Peyer's patch (tissue), 4 donors: ENCODE results near the gene DAAM1. TPM values are rescaled to one million over a fixed set of nuclear protein-coding genes. Genes with fewer than 3 reads are reported as not detected.
A peak's percentile ranks its signal among the peaks of the same experiment; 100 is the strongest.

ENCODE experiments used
- DNase-seq, 3 donors: peaks; one replicate each; pipeline ENCODE4 v3.0.0-alpha.2; 2017 to 2019
- H3K27ac ChIP-seq, 4 donors: fragments of 200-600 bp; sonication (generic); one replicate each; pipeline ENCODE4 v1.5.1; 2016 to 2019
- H3K27me3 ChIP-seq, 2 donors: fragments of 200-600 bp; sonication (generic); one replicate each; pipeline ENCODE4 v1.5.1; 2019
- H3K36me3 ChIP-seq, 3 donors: fragments of 200-600 bp; sonication (generic); one replicate each; pipeline ENCODE4 v1.5.1; 2016 to 2019
- H3K4me1 ChIP-seq, 4 donors: fragments of 200-600 bp; sonication (generic); one replicate each; pipeline ENCODE4 v1.5.1; 2016 to 2019
- H3K4me3 ChIP-seq, 4 donors: fragments of 200-600 bp; sonication (generic); 1 replicate in 3 of 4; 2 replicates in 1 of 4; pipeline ENCODE4 v1.5.1; 2016 to 2019; ENCODE audit warnings: mild to moderate bottlenecking in 1 of 4
- H3K9me3 ChIP-seq, 4 donors: fragments of 200-600 bp; sonication (generic); one replicate each; pipeline ENCODE4 v1.5.1; 2016 to 2019; ENCODE audit warnings: mild to moderate bottlenecking in 1 of 4
- CTCF ChIP-seq, 6 experiments: fragments of 450-650 bp in 4 of 6; fragments of 200-600 bp in 2 of 6; sonication (generic) in 1 of 6; IDR thresholded peaks; one replicate each; pipeline ENCODE4 v1.5.1; 2017 to 2019; ENCODE audit warnings: antibody characterized with exemption in 6 of 6, mild to moderate bottlenecking in 3 of 6, moderate library complexity in 1 of 6
- POLR2A ChIP-seq, 2 donors: fragments of 450-650 bp; IDR thresholded peaks; one replicate each; pipeline ENCODE4 v1.5.1; 2017; ENCODE audit warnings: antibody characterized with exemption in 2 of 2, mild to moderate bottlenecking in 2 of 2, moderate library complexity in 2 of 2
- total RNA-seq, 4 donors: library from RNA; depleted of rRNA; stranded (reverse); fragments of >200 nt; gene quantifications; one replicate each; pipeline ENCODE4 v1.1.0, GENCODE V29; 2016

The DAAM1 gene
- total RNA-seq, 4 donors from 2014 or later: 17.7 to 110 (median 61.7) TPM

- Histone ChIP-seq H3K27ac (peak overlapping the region in 3 of 4 donors; percentile 43 to 70 (median 63)), H3K9me3 (no peaks in the 10 kb centered on the region), H3K27me3 (no peaks in the 10 kb centered on the region), H3K4me3 (no peak overlapping the region), H3K36me3 (peaks cover 0 to 15% (median 0%) of the 10 kb centered on the region in 3 donors), H3K4me1 (peaks cover 0 to 34% (median 0%) of the 10 kb centered on the region in 4 donors)
- DNase-seq: peak in 2 of 3 donors; percentile 82 to 84
- TF ChIP-seq CTCF (IDR thresholded peaks at IDR 0.05): peak in 1 of 6 experiments; percentile 2
- TF ChIP-seq POLR2A (IDR thresholded peaks at IDR 0.05): no peak
Observed at GRCh38 chr14:59360923-59361794, 172.7 kb downstream of the DAAM1 start.

GRCh38 chr14:59362513-59362912, 174.0 kb downstream of the DAAM1 start:
- H3K27ac ChIP-seq: no peak overlapping the region

GRCh38 chr14:59363531-59364226, 175.2 kb downstream of the DAAM1 start:
- H3K4me3 ChIP-seq: no peak overlapping the region
- peaks cover 0 to 21% (median 0%) of the 10 kb centered on the region in 3 donors for H3K36me3 ChIP-seq
- no peaks in the 10 kb centered on the region for H3K27me3 ChIP-seq
- H3K9me3 ChIP-seq: no peaks in the 10 kb centered on the region
- no peak overlapping the region for H3K27ac ChIP-seq
- TF ChIP-seq POLR2A (IDR thresholded peaks at IDR 0.05) (no peak), CTCF (IDR thresholded peaks at IDR 0.05) (no peak)
- peaks cover 0 to 27% (median 0%) of the 10 kb centered on the region in 4 donors for H3K4me1 ChIP-seq
- no peak for DNase-seq

More at GRCh38 chr14:59362513-59362912, 174.0 kb downstream of the DAAM1 start:
- DNase-seq: no peak
- Histone ChIP-seq H3K27me3 (no peaks in the 10 kb centered on the region), H3K4me1 (peaks cover 0 to 34% (median 0%) of the 10 kb centered on the region in 4 donors), H3K4me3 (no peak overlapping the region), H3K36me3 (peaks cover 0 to 10% (median 0%) of the 10 kb centered on the region in 3 donors), H3K9me3 (no peaks in the 10 kb centered on the region)
- TF ChIP-seq CTCF (IDR thresholded peaks at IDR 0.05) (no peak), POLR2A (IDR thresholded peaks at IDR 0.05) (no peak)

- no peak for DNase-seq
- Histone ChIP-seq H3K27me3 (no peaks in the 10 kb centered on the region), H3K27ac (no peak overlapping the region), H3K9me3 (no peaks in the 10 kb centered on the region), H3K36me3 (peaks cover 0 to 16% (median 0%) of the 10 kb centered on the region in 3 donors), H3K4me3 (no peak overlapping the region), H3K4me1 (peaks cover 0 to 6% (median 0%) of the 10 kb centered on the region in 4 donors)
- TF ChIP-seq POLR2A (IDR thresholded peaks at IDR 0.05) (no peak), CTCF (IDR thresholded peaks at IDR 0.05) (no peak)
Observed at GRCh38 chr14:59370158-59370742, 181.8 kb downstream of the DAAM1 start.

GRCh38 chr14:59371771-59372170, 183.3 kb downstream of the DAAM1 start:
- peaks cover 0 to 16% (median 0%) of the 10 kb centered on the region in 3 donors for H3K36me3 ChIP-seq
- no peak overlapping the region for H3K4me3 ChIP-seq
- H3K4me1 ChIP-seq: peaks cover 0 to 6% (median 0%) of the 10 kb centered on the region in 4 donors
- no peak overlapping the region for H3K27ac ChIP-seq
- no peaks in the 10 kb centered on the region for H3K27me3 ChIP-seq
- no peaks in the 10 kb centered on the region for H3K9me3 ChIP-seq
- TF ChIP-seq POLR2A (IDR thresholded peaks at IDR 0.05) (no peak), CTCF (IDR thresholded peaks at IDR 0.05) (no peak)
- DNase-seq: no peak
